Stomach smooth muscle (tissue), 2 donors: ENCODE data around the gene ASXL1.

Experiments
- H3K27ac ChIP-seq: one replicate; pipeline ENCODE4 v1.7.0; 2013; ENCODE audit warnings: mild to moderate bottlenecking, low read length, inconsistent platforms
- H3K27me3 ChIP-seq, 2 donors: one replicate each; pipeline ENCODE4 v1.7.0; 2013; ENCODE audit warnings: low read length in 2 of 2; ENCODE audit not compliant: insufficient read depth in 2 of 2, control insufficient read depth in 1 of 2
- H3K36me3 ChIP-seq, 2 donors: one replicate each; pipeline ENCODE4 v1.7.0; 2013; ENCODE audit warnings: low read length in 2 of 2; ENCODE audit not compliant: control insufficient read depth in 2 of 2, insufficient read depth in 2 of 2
- H3K4me1 ChIP-seq: one replicate; pipeline ENCODE4 v1.7.0; 2013; ENCODE audit warnings: low read length; ENCODE audit not compliant: control insufficient read depth, insufficient read depth
- H3K4me3 ChIP-seq, 2 donors: one replicate each; pipeline ENCODE4 v1.7.0; 2013; ENCODE audit warnings: low read length in 2 of 2
- H3K9ac ChIP-seq, 2 donors: one replicate each; pipeline ENCODE4 v1.7.0; 2013; ENCODE audit warnings: low read length in 2 of 2, mild to moderate bottlenecking in 1 of 2
- H3K9me3 ChIP-seq, 2 donors: one replicate each; pipeline ENCODE4 v1.7.0; 2013; ENCODE audit warnings: low read length in 2 of 2; ENCODE audit not compliant: control insufficient read depth in 2 of 2
- donor health status: healthy.
- donor health status: Pancreatic carcinoma.

The ASXL1 gene

DNA sequence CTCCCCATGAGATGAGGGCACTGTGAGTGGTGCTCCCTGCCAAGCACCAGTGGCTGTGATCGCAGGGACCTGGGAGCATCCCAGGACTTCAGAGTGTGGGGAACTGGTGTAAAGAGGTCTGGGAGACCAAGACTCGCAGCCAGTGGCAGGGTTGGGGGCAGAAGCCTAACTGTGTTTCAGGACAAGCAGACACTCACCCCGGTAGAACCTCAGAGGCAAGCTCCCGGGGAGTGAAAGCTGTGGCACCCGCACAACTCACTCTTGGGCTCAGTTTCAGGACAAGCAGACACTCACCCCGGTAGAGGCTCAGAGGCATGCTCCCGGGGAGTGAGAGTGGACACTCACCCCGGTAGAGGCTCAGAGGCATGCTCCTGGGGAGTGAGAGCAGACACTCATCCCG is 112.8 kb downstream of the ASXL1 start:
- H3K36me3 ChIP-seq = peaks cover 0 to 2% of the 10 kb centered on the region in 2 donors
- peak overlapping the region; percentile 49 for H3K27ac ChIP-seq
- H3K9me3 ChIP-seq = no peaks in the 10 kb centered on the region
- no peak overlapping the region for H3K4me3 ChIP-seq
- H3K4me1 ChIP-seq = peaks cover 78% of the 10 kb centered on the region
- no peak overlapping the region for H3K9ac ChIP-seq
- H3K27me3 ChIP-seq = no peaks in the 10 kb centered on the region

DNA sequence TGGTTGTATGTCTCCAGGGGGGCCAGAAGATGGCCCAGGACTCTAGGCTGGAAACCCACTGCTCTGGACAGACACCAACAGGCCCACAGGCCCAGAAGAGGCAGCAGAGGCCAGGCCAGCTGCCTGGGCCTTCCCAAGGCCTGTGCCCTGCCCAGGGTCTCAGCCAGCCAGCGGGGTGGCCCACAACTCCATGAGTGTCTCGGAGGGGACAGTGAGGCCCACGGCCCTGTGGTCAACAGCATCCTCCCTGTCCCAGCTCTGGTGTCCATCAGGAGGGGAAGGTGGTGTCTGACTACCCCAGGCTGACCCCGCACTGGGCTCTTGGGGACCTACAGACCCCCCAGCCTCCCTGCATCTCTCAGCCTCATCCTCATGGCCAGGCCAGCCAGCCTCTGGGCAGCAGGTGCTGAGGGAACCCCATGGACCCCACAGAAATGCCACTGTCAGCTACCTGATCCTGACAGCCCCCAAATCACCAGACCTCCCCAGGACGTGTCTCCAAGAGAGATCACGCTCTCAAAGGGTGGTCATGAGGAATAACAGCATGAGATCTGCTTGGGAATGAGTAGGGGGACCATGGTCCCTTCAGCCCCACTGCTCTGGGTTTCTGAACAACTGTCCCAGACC is 114.6 kb downstream of the ASXL1 start:
- H3K4me3 ChIP-seq = no peak overlapping the region

DNA sequence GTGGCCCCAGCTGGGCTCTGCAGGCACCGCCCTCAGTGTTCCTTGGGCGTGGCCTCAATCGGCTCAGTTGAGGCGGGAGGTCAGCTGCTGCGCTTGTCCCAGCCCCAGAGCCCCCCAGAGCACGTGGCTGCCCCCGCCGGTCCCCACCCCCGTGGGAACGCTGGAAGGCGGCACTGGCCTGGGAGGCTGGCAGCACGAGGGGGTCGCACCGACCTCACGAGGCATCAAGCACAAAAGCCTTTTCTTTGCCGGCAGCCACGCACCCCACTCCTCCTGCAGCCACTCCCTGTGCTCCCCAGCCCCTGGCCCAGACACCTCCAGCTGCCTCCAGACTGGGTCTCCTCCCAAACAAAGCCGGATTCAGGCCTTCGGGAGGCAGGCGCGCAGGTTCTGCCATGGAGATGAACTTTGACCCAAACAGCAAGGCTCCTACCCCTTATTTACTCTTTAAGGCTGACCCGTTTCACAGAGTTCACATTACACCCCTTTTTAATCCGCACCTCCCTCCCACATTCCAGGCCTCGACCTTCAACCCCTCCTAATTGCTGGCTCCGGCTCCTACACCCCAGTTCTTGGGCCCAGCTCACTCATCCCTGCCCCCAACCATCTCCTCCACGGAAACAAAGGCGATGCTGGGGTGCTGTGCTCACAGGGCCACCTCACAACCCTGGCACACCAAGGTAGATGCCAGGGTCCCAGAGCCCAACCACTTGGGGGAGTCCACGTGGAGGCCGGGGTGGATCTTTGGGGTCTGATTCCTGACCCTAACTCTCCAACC is 115.3 kb downstream of the ASXL1 start:
- Histone ChIP-seq H3K9ac (peak overlapping the region; percentile 36 to 66), H3K4me1 (peaks cover 75% of the 10 kb centered on the region), H3K36me3 (peaks cover 0 to 2% of the 10 kb centered on the region in 2 donors), H3K27me3 (no peaks in the 10 kb centered on the region), H3K27ac (peak overlapping the region; percentile 37), H3K9me3 (no peaks in the 10 kb centered on the region), H3K4me3 (peak overlapping the region in 1 of 2 donors; percentile 79)

More for the DNA sequence above, 114.6 kb downstream of the ASXL1 start:
- Histone ChIP-seq H3K9me3 (no peaks in the 10 kb centered on the region), H3K36me3 (peaks cover 0 to 2% of the 10 kb centered on the region in 2 donors), H3K9ac (no peak overlapping the region), H3K27ac (peak overlapping the region; percentile 37), H3K27me3 (no peaks in the 10 kb centered on the region), H3K4me1 (peaks cover 78% of the 10 kb centered on the region)

DNA sequence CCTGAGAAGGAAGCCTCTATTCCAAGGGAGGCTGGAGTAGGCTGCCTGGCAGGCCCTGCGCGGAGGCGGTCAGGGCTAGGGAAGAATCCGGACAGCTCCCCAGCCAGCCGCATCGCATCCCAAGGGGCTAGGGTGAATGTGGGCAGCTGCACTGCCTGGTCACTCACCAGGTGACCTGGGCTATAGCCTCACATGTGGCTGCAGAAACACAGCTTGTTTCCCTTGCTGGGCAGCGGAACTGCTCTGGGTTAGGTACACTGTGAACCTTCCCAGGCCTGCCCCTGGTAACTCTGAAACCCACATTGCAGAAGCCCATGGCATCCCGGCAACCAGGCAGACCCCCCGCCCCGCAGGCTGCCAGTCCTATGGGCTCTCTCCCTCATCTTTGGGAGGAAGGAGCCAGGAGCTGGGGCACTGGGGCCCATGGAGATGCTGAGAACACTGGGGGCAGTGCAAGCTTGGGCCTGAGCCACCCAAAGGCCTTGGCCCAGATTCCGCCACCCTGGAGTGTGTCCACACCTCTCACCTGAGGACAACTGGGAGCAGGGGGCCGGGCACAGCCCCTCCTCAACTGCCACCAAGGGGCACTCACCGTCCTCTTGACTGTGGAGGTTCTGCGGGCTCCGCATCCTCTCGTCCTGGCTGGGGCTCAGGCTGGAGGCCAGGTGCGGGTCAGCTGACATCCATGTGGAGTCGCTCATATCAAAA is 116.0 kb downstream of the ASXL1 start:
- Histone ChIP-seq H3K9ac (peak overlapping the region; percentile 58 to 66), H3K27me3 (no peaks in the 10 kb centered on the region), H3K36me3 (peaks cover 0 to 2% of the 10 kb centered on the region in 2 donors), H3K27ac (peak overlapping the region; percentile 88), H3K9me3 (no peaks in the 10 kb centered on the region), H3K4me1 (peaks cover 77% of the 10 kb centered on the region), H3K4me3 (peak overlapping the region; percentile 44 to 79)

DNA sequence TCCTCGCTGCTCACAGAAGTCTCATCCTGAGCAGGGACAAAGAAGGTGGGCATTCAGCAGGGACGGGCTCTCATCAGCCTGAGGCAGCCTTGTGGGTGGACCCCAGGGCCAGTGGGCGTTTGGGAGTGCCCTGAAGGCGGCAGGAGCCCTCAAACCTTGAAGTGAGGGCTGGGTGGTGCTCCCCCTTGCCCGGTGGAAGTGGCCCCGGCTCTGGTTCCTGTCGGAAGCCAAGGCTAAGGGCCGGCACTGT is 116.5 kb downstream of the ASXL1 start:
- Histone ChIP-seq H3K27me3 (no peaks in the 10 kb centered on the region), H3K27ac (peak overlapping the region; percentile 88), H3K4me1 (peaks cover 77% of the 10 kb centered on the region), H3K9me3 (no peaks in the 10 kb centered on the region), H3K36me3 (peaks cover 0 to 2% of the 10 kb centered on the region in 2 donors), H3K4me3 (peak overlapping the region; percentile 44 to 79), H3K9ac (peak overlapping the region; percentile 58 to 66)

DNA sequence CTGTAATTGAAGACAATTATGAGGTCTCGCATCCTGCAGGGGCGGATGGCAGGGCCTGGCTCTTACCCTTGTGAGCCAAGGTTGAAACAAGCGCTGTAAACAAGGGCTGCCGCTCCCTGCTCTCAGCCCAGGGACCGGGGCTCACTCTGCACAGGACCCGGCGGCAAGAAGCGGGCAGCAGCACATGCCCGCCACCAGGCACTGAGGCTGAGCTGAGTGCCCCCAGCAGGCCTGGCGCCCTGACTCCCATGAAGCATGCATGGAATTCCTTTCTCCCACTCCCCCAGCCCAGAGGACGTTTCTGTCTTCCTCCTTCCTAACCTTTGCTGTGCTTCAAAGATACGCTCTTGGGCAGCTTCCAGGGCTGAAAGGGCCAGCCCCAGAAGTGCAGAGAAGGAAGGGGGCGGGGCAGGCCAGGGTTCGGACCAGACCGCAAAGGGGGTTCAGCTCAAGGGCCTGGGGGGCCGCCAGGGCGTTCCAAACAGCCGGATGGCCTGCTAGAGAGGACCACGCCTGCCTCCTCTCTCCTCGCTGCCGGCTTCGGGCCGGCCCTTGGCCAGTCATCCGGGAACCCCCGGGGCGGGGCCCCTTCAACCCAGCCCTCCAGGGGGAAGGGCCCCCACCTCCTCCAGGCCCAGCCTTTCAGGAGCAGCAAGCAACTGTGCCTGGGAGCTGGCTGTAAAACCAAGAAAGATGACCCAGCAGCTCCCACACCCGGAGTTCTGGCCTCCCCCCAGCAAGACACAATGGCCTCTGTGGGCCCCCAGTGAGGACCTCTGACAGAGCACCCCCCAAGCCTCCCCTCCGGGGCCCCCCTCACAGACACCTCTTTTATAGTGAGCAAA is 117.1 kb downstream of the ASXL1 start:
- Histone ChIP-seq H3K36me3 (peaks cover 0 to 2% of the 10 kb centered on the region in 2 donors), H3K9ac (peak overlapping the region; percentile 64 to 66), H3K4me3 (peak overlapping the region; percentile 52 to 79), H3K27me3 (no peaks in the 10 kb centered on the region), H3K27ac (peak overlapping the region; percentile 88), H3K4me1 (peaks cover 77% of the 10 kb centered on the region), H3K9me3 (no peaks in the 10 kb centered on the region)

DNA sequence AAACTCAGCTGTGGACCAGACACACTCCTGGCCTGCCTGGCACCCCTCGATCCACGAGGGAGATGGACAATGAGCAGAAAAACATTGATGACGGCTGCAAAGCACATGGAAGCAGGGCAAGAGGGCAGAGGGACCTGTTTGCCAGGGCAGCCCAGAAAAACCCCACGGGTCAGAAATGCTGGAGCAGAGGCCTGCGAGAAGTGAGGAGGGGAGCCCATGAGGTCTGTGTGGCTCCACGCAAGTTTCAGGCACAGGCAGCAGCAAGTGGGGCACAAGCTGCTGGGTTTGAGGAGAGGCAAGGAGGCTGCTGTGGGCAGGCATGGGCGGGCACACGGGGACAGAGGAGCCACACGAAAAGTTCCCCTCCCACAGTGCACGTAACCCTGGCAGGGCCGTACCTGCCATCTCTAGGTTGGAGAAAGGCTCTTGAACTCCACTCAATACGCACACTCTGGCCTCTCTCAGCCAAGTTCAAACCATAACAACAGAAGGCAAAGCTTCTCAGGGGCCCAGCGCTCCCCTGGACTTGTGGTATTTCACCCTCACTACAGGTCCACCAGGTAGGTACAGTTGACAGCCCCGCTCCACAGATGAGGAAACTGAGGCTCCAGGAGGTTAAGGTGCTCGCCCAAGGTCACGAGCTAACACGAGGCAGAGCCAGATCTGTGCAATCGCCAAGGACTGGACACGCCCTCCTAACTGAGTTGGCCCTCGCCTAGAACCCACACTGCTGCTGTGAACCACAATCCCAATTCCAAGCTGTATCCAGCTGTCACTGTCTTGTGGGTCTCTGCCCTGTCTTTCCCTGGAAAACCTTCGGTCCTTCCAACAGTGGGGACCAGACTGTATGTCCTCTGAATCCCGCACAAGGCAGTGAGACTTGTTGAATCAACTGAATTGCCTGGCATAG is 118.8 kb downstream of the ASXL1 start:
- Histone ChIP-seq H3K4me1 (peaks cover 82% of the 10 kb centered on the region), H3K27me3 (no peaks in the 10 kb centered on the region), H3K27ac (peak overlapping the region; percentile 88), H3K9ac (peak overlapping the region in 1 of 2 donors; percentile 5), H3K4me3 (peak overlapping the region in 1 of 2 donors; percentile 49), H3K9me3 (no peaks in the 10 kb centered on the region), H3K36me3 (no peaks in the 10 kb centered on the region)

DNA sequence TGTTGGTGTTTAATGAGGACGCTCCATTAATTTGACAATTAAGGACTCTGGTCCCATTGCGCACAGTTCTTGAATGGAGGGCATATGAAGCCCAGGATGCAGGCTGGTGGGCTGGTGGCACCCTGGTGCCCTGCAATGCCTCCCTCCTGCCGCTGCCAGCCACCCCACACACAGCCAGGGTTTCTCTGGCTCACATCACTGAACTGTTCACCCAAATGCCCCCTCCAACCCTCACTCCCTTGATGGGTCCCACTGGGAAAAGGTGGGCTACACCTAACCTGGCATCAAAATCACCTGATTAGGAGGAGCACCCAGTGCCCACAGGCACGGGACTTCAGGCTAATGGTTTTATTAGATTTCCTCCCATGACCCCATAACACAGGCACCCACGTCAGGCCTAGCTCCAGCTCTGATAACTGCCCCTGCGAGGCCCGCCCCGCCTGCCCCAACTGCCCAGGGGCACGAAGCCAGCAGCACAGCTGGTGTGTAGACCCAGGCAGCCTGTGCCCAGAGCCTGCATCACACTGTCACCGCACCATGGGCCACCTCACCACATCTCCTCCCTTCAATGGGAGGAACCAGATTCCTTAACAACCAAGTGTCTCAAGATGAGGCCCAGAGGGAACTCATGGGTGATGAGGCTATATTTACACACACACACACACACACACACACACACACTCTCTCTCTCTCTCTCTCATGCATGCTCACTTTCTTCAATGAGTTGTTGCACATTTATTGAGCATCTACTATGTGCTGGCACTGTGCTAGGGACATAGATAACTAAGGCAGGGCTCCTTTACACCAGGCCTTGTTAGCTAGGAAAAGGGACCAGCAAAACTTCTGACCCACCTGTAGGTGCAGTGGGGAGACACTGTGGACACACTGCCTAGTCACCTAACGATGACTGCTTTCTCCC is 119.7 kb downstream of the ASXL1 start:
- Histone ChIP-seq H3K4me1 (peaks cover 84% of the 10 kb centered on the region), H3K4me3 (no peak overlapping the region), H3K27me3 (no peaks in the 10 kb centered on the region)

DNA sequence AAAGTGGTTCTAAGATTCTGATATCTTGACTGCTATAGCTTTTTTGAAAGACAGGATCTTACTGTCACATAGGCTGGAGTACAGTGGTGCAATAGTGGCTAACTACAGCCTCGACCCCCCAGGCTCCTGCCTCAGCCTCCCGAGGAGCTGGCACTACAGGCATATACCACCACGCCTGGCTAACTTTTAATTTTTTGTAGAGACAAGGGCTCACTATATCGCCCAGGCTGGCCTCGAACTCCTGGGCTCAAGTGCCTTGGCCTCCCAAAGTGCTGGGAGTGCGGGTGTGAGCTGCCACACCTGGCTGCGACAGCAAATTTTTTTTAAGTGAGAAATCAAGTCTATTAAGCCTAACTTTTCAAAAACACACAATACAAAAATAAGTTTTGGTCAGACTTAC is 120.4 kb downstream of the ASXL1 start:
- Histone ChIP-seq H3K9ac (no peak overlapping the region), H3K27ac (no peak overlapping the region), H3K4me1 (peaks cover 77% of the 10 kb centered on the region)

More for the DNA sequence above, 119.7 kb downstream of the ASXL1 start:
- Histone ChIP-seq H3K36me3 (no peaks in the 10 kb centered on the region), H3K9ac (no peak overlapping the region), H3K9me3 (no peaks in the 10 kb centered on the region), H3K27ac (peak overlapping the region; percentile 88)

More for the DNA sequence above, 120.4 kb downstream of the ASXL1 start:
- no peaks in the 10 kb centered on the region for H3K27me3 ChIP-seq
- no peak overlapping the region for H3K4me3 ChIP-seq
- H3K9me3 ChIP-seq = no peaks in the 10 kb centered on the region
- H3K36me3 ChIP-seq = no peaks in the 10 kb centered on the region
